SU-DHL-6 (cell line): Measurements from ENCODE around the gene DFFB.

Experiments
- CTCF ChIP-seq: fragments of 200-600 bp; sonication (generic); IDR thresholded peaks from one replicate; pipeline ENCODE4 v1.5.1; 2017; ENCODE audit warnings: antibody characterized with exemption, mild to moderate bottlenecking, low read length, moderate library complexity; ENCODE audit not compliant: insufficient read depth, poor library complexity, severe bottlenecking
- EZH2phosphoT487 ChIP-seq: fragments of 200-600 bp; sonication (generic), shearing (Covaris generic); conservative IDR thresholded peaks from 2 replicates; pipeline ENCODE4 v1.6.1; 2018; ENCODE audit warnings: mild to moderate bottlenecking, antibody characterized with exemption, low read length, moderate library complexity, mixed read lengths

GRCh38 chr1:3914911-3915310 is 57.6 kb downstream of the DFFB start:
- TF ChIP-seq CTCF (no peak), EZH2phosphoT487 (no peak)
